Stimulated activated CD8-positive, alpha-beta memory T cell treated with anti-CD3 and anti-CD28 coated beads, Interleukin-15, amount 100 ng/mL, for 4 hours (primary cell): ENCODE results near the gene NGFR.
"Not testable (repeated sequence)": the region's sequence is repeated elsewhere in the genome, so short reads cannot be mapped to it uniquely, and the experiment has no call there.

Experiments
- DNase-seq, 2 donors: peaks; one replicate each; pipeline ENCODE4 v3.0.0-alpha.2; 2020; ENCODE audit warnings: low read depth in 2 of 2

NGFR gene

GRCh38 chr17:49496183-49496866 is 1.2 kb downstream of the NGFR start:
- DNase-seq = peak; percentile 58 to 60

DNA sequence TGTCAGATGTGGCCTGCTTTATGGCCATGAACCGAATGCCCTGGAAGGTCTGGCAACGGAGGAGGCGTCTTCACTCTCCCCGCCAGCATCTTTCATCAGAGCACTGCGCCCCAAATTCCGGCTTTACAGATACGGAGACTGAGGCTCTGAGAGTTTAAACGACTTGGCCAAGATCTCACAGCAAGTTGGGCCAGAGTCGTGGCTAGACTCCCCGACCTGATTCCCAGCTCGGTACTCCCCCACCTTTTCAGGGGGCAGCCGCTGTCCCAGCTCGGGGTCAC is 1.7 kb downstream of the NGFR start:
- DNase-seq = no peak

DNA sequence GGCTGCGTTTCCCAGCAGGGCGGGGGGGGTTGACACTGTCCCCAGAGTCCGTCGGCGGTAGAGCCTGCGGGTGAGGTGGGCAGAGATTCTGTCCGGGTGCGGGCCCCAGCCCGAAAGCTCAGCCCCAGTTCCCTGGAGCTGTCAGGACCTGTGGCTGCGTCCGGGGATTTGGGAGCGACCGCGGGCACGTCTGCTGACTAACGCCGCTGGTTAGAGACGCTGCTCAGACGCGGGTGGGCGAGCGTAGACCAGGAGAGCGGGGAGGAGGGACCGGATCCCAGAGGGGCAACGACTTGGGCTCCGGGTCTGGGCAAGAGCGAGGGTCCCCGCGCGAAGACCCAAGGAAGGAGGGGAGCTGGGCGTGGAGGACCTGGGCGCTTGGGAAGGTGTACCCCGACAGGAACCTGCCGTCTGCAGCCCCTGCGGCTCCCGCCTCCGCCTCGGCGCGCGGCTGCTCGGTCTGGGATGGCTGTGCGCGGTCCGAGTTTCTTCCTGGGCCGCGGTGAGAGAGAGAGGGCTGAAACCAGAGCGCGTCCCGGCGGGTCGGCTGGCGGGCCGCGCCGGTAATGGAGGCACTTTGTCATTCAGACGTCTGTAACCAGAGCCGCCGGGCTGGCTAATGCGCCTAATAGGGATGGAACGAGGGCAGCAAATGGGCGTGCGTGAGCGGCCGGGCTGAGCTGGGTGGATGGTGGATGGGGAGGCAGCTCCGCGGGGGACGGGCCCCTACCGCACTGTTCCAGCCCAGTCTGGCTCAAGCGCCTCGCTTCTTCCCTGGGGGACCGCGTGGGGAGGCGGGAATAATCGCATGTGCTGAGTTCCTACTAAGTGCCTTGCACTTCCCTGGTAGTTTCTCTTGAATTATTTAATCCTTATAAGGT is 2.3 kb downstream of the NGFR start:
- no peak for DNase-seq

- no peak for DNase-seq
Measured at GRCh38 chr17:49498029-49498615, 3.0 kb downstream of the NGFR start.

GRCh38 chr17:49501496-49501895 is 6.4 kb downstream of the NGFR start:
- DNase-seq = no peak

DNA sequence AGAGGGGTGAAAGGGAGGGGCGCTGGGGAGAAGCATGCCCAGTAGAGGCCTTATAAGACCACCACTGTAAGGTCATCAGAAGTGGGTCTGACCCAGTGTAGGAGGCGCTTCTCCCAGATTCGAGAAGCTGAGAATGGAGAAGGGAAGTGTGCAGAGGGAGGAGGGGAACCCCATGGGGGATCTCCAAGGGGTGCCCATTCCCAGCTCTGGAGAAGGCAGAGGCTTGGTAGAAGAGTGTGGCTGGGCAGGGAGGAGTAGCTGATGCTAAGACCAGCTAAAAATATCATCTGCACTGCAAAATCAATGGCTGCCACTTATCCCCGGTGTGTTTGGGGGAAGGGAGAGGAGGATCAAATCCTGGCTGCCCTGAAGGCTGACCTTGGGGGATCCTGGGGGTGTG is 7.2 kb downstream of the NGFR start:
- DNase-seq = no peak

GRCh38 chr17:49502680-49503079 is 7.6 kb downstream of the NGFR start:
- DNase-seq = not testable (repeated sequence)

GRCh38 chr17:49504369-49504768 is 9.3 kb downstream of the NGFR start:
- DNase-seq = no peak

GRCh38 chr17:49505854-49506253 is 10.8 kb downstream of the NGFR start:
- DNase-seq = no peak

- no peak for DNase-seq
Measured at GRCh38 chr17:49506282-49506681, 11.2 kb downstream of the NGFR start.

- no peak for DNase-seq
Measured at GRCh38 chr17:49508061-49508865, 13.2 kb downstream of the NGFR start.

GRCh38 chr17:49508866-49509587 is 13.9 kb downstream of the NGFR start:
- DNase-seq = no peak

GRCh38 chr17:49509588-49509917 is 14.5 kb downstream of the NGFR start:
- DNase-seq = no peak

DNA sequence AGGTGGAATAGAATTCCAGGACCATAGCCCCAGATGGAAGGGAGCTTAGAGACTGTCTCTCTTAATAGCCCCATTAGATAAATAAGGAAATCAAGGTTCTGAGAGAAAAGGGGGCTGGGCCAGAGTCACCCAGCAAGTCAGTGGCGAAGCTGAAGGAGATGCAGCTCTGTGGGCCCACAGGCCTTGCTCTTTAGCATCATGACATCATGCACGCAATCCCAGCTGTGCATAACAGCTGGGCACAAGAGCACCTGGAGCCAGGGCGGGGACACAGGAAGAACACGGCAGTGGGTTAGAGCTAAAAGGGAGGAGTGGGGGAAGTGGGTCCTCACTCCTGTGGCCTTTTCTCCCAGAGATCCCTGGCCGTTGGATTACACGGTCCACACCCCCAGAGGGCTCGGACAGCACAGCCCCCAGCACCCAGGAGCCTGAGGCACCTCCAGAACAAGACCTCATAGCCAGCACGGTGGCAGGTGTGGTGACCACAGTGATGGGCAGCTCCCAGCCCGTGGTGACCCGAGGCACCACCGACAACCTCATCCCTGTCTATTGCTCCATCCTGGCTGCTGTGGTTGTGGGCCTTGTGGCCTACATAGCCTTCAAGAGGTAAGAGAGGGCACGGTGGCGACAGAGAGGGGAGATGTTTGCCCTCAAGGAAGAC is 15.1 kb downstream of the NGFR start:
- DNase-seq = no peak

- DNase-seq = no peak
Measured at GRCh38 chr17:49510720-49511110, 15.6 kb downstream of the NGFR start.

- no peak for DNase-seq
Measured at GRCh38 chr17:49511810-49512209, 16.7 kb downstream of the NGFR start.

DNA sequence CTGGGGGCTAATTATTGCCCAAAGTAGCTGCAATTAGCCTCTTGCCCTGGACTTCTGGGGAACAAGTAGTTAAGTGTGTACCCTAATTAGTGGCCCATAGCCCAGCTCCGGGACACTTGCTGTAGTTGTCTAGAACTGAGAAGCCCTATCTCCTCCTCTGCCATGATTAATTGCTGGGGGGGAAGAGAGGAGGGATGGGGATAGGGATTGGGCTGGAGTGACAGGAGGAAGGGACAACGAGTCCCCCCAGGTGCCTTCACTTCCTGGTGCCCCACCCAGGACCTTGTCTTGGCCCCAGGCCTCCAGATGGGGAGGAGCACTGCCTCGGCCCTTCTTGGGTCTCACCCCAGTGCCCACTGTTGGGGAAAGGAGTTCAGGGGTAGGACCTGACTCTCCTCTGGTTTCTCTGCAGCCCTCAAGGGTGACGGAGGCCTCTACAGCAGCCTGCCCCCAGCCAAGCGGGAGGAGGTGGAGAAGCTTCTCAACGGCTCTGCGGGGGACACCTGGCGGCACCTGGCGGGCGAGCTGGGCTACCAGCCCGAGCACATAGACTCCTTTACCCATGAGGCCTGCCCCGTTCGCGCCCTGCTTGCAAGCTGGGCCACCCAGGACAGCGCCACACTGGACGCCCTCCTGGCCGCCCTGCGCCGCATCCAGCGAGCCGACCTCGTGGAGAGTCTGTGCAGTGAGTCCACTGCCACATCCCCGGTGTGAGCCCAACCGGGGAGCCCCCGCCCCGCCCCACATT is 17.4 kb downstream of the NGFR start:
- no peak for DNase-seq

- no peak for DNase-seq
Measured at GRCh38 chr17:49513044-49513395, 17.9 kb downstream of the NGFR start.

- no peak for DNase-seq
Measured at GRCh38 chr17:49513641-49514040, 18.5 kb downstream of the NGFR start.

GRCh38 chr17:49514071-49514721 is 19.1 kb downstream of the NGFR start:
- DNase-seq = no peak
